B cell (primary cell): ENCODE data around the gene UGT2A3. TPM values are rescaled to one million over a fixed set of nuclear protein-coding genes. Genes with fewer than 3 reads are reported as not detected.

Source experiments
- ATAC-seq: fragments of 200-7000 bp; cut with Tn5 transposase; one replicate; pipeline ENCODE4 v1.10.0; 2021; ENCODE audit warnings: low read depth, mild to moderate bottlenecking, moderate number of reproducible peaks, moderate library complexity
- CTCF ChIA-PET: fragments of 350-600 bp; sonication (Branson Sonifier 250); formaldehyde crosslinking; loops from one replicate; lab custom pipeline; 2021; ENCODE audit warnings: antibody characterized with exemption, inconsistent platforms; lab: Charles Lee
- POLR2A ChIA-PET: fragments of 350-600 bp; sonication (Branson Sonifier 250); formaldehyde crosslinking; loops from one replicate; lab custom pipeline; 2021; ENCODE audit warnings: antibody characterized with exemption; lab: Charles Lee
- DNase-seq: peaks from one replicate; pipeline ENCODE4 v3.0.0; 2013
- H2AFZ ChIP-seq: 2 replicates; pipeline ENCODE4 v1.6.1; 2012; ENCODE audit warnings: mild to moderate bottlenecking, low read depth, low read length; ENCODE audit not compliant: insufficient read depth, poor library complexity, severe bottlenecking
- H3K27ac ChIP-seq, 2 donors: 1 replicate in 1 of 2; 2 replicates in 1 of 2; pipeline ENCODE4 v1.5.1; 2012 to 2013; ENCODE audit warnings: low read length in 2 of 2, mild to moderate bottlenecking in 2 of 2, moderate library complexity in 1 of 2
- H3K27me3 ChIP-seq, 4 experiments: fragments of 200-600 bp in 1 of 4; sonication (generic) in 1 of 4; replicated peaks in 1 of 4; 1 replicate in 2 of 4; 2 replicates in 2 of 4; pipeline versions ENCODE4 v1.6.1 to v1.7.0; 2013 to 2016; ENCODE audit warnings: low read length in 3 of 4, mild to moderate bottlenecking in 2 of 4, mixed read lengths in 1 of 4, moderate library complexity in 1 of 4; ENCODE audit not compliant: insufficient read depth in 4 of 4, control insufficient read depth in 3 of 4; ENCODE audit errors: control extremely low read depth in 1 of 4
- H3K36me3 ChIP-seq, 2 experiments: replicated peaks in 1 of 2; 1 replicate in 1 of 2; 2 replicates in 1 of 2; pipeline versions ENCODE4 v1.6.1 to v1.7.1; 2013; ENCODE audit warnings: low read length in 1 of 2; ENCODE audit not compliant: insufficient read depth in 2 of 2, control insufficient read depth in 1 of 2; ENCODE audit errors: control extremely low read depth in 1 of 2, extremely low read depth in 1 of 2
- H3K4me1 ChIP-seq, 2 donors: fragments of 200-600 bp in 1 of 2; sonication (generic) in 1 of 2; 1 replicate in 1 of 2; 2 replicates in 1 of 2; pipeline versions ENCODE4 v1.5.1 to v1.6.1; 2013 to 2017; ENCODE audit warnings: low read length in 2 of 2; ENCODE audit not compliant: control insufficient read depth in 2 of 2, insufficient read depth in 2 of 2
- H3K4me2 ChIP-seq: replicated peaks from 2 replicates; pipeline ENCODE3; 2012; ENCODE audit warnings: mild to moderate bottlenecking, low read depth, low read length; ENCODE audit not compliant: poor library complexity, severe bottlenecking
- H3K4me3 ChIP-seq, 5 experiments: fragments of 200-600 bp in 1 of 5; sonication (generic) in 1 of 5; 1 replicate in 3 of 5; 2 replicates in 2 of 5; pipeline versions ENCODE4 v1.5.1 to v1.7.0; 2011 to 2016; ENCODE audit warnings: low read length in 4 of 5, mild to moderate bottlenecking in 4 of 5, low read depth in 2 of 5, control low read depth in 1 of 5, moderate library complexity in 1 of 5; ENCODE audit not compliant: insufficient read depth in 1 of 5; ENCODE audit errors: control extremely low read depth in 1 of 5, extremely low read depth in 1 of 5
- H3K79me2 ChIP-seq: fragments of 200-600 bp; sonication (generic); one replicate; pipeline ENCODE4 v1.6.0; 2016; ENCODE audit warnings: low read length; ENCODE audit not compliant: control insufficient read depth, insufficient read depth
- H3K9ac ChIP-seq: fragments of 200-600 bp; sonication (generic); 2 replicates; pipeline ENCODE4 v1.6.1; 2017; ENCODE audit warnings: mild to moderate bottlenecking, low read length, moderate library complexity
- H3K9me3 ChIP-seq, 3 donors: one replicate each; pipeline versions ENCODE4 v1.6.1 to v1.7.1; 2013; ENCODE audit warnings: low read length in 2 of 3; ENCODE audit not compliant: control insufficient read depth in 2 of 3, insufficient read depth in 1 of 3; ENCODE audit errors: control extremely low read depth in 1 of 3
- H4K20me1 ChIP-seq: 2 replicates; pipeline ENCODE4 v1.6.0; 2012; ENCODE audit warnings: mild to moderate bottlenecking, low read length; ENCODE audit not compliant: insufficient read depth, control insufficient read depth, poor library complexity, severe bottlenecking
- H3K27ac Mint-ChIP-seq: one replicate; pipeline ENCODE4 v1.8.0; 2021; ENCODE audit warnings: mixed read lengths
- H3K27me3 Mint-ChIP-seq: one replicate; pipeline ENCODE4 v1.8.0; 2021; ENCODE audit warnings: mixed read lengths
- H3K4me1 Mint-ChIP-seq: one replicate; pipeline ENCODE4 v1.8.0; 2021; ENCODE audit warnings: mixed read lengths
- H3K4me3 Mint-ChIP-seq: one replicate; pipeline ENCODE4 v1.8.0; 2021; ENCODE audit warnings: mixed read lengths
- H3K9me3 Mint-ChIP-seq: one replicate; pipeline ENCODE4 v1.8.0; 2022; ENCODE audit warnings: mixed read lengths; ENCODE audit not compliant: insufficient read depth
- CTCF ChIP-seq: fragments of 200-600 bp; IDR thresholded peaks from one replicate; pipeline ENCODE4 v1.8.0; 2022; ENCODE audit warnings: antibody characterized with exemption, mild to moderate bottlenecking
- EZH2 ChIP-seq: IDR thresholded peaks from 2 replicates; pipeline ENCODE4 v1.6.1; 2012; ENCODE audit warnings: borderline replicate concordance, low read depth, mild to moderate bottlenecking, moderate library complexity, low read length; ENCODE audit not compliant: insufficient read depth, poor library complexity, severe bottlenecking
- WGBS: methylation state at CpG from one replicate; pipeline ENCODE4 v1.1.5; 2013; ENCODE audit warnings: missing lambda C conversion rate; ENCODE audit not compliant: insufficient coverage; 5-methylcytosine and 5-hydroxymethylcytosine counted together
- intact Hi-C: fragments of 100-400 bp; cut with micrococcal nuclease; formaldehyde crosslinking; loops from one replicate; pipeline ENCODE4 v1.10.0; 2022
- polyA plus RNA-seq: library from polyadenylated mRNA; depleted of rRNA; stranded (reverse); fragments of >200 nt; gene quantifications from 2 replicates; pipeline ENCODE4 v1.2.3, GENCODE V29; 2012
- total RNA-seq, 2 donors: library from RNA; stranded (reverse); fragments of 120-200 nt in 1 of 2; gene quantifications; 1 replicate in 1 of 2; 2 replicates in 1 of 2; pipeline versions ENCODE4 v1.2.3 to v1.2.4, GENCODE V29; 2013 to 2022

Gene UGT2A3
- total and polyA plus RNA-seq, 2 donors (not counting 1 experiment from before 2014, with no cell fraction given) = not detected

- intact Hi-C loops = no loop called here
- Mint-ChIP-seq H3K9me3 (peaks cover 2% of the 10 kb centered on the region), H3K27ac (no peak overlapping the region), H3K4me1 (no peaks in the 10 kb centered on the region), H3K4me3 (no peak overlapping the region), H3K27me3 (no peaks in the 10 kb centered on the region)
- Histone ChIP-seq H3K4me2 (no peak overlapping the region), H3K79me2 (no peaks in the 10 kb centered on the region), H3K9ac (no peak overlapping the region), H3K4me1 (no peaks in the 10 kb centered on the region), H3K27ac (no peak overlapping the region), H3K36me3 (no peaks in the 10 kb centered on the region), H4K20me1 (no peaks in the 10 kb centered on the region), H3K9me3 (peaks cover 0 to 3% (median 0%) of the 10 kb centered on the region in 3 donors), H2AFZ (no peak overlapping the region), H3K4me3 (no peak overlapping the region), H3K27me3 (no peaks in the 10 kb centered on the region)
- no peak for ATAC-seq
- DNase-seq = no peak
- TF ChIP-seq CTCF (no peak), EZH2 (no peak)
- ChIA-PET CTCF (no interaction called here), POLR2A (no interaction called here)
- no CpG with 5 or more reads among the region's 1 CpG for WGBS
These were observed 58.7 kb downstream of the UGT2A3 start for GRCh38 chr4:68892861-68893260.

- Histone ChIP-seq H3K4me3 (no peak overlapping the region), H2AFZ (no peak overlapping the region), H3K36me3 (no peaks in the 10 kb centered on the region), H3K9ac (no peak overlapping the region), H3K27ac (no peak overlapping the region), H3K4me2 (no peak overlapping the region), H3K4me1 (no peaks in the 10 kb centered on the region), H4K20me1 (no peaks in the 10 kb centered on the region), H3K9me3 (peaks cover 0 to 3% (median 0%) of the 10 kb centered on the region in 3 donors), H3K27me3 (no peaks in the 10 kb centered on the region), H3K79me2 (no peaks in the 10 kb centered on the region)
- DNase-seq (no peak), ATAC-seq (no peak)
- no peaks in the 10 kb centered on the region for H3K27me3 Mint-ChIP-seq
- intact Hi-C loops = no loop called here
- H3K27ac Mint-ChIP-seq = no peak overlapping the region
- no peaks in the 10 kb centered on the region for H3K4me1 Mint-ChIP-seq
- TF ChIP-seq EZH2 (no peak), CTCF (no peak)
- ChIA-PET CTCF (no interaction called here), POLR2A (no interaction called here)
- WGBS = no CpG with 5 or more reads among the region's 3 CpGs
- no peak overlapping the region for H3K4me3 Mint-ChIP-seq
- H3K9me3 Mint-ChIP-seq = peaks cover 2% of the 10 kb centered on the region
These were observed 59.9 kb downstream of the UGT2A3 start for GRCh38 chr4:68891678-68892077.
